ENCODE data around the gene SCYL3. TPM values are rescaled to one million over a fixed set of nuclear protein-coding genes. Genes with fewer than 3 reads are reported as not detected.

SCYL3 gene
- total RNA-seq, 1 donor: 12.7 TPM

DNA sequence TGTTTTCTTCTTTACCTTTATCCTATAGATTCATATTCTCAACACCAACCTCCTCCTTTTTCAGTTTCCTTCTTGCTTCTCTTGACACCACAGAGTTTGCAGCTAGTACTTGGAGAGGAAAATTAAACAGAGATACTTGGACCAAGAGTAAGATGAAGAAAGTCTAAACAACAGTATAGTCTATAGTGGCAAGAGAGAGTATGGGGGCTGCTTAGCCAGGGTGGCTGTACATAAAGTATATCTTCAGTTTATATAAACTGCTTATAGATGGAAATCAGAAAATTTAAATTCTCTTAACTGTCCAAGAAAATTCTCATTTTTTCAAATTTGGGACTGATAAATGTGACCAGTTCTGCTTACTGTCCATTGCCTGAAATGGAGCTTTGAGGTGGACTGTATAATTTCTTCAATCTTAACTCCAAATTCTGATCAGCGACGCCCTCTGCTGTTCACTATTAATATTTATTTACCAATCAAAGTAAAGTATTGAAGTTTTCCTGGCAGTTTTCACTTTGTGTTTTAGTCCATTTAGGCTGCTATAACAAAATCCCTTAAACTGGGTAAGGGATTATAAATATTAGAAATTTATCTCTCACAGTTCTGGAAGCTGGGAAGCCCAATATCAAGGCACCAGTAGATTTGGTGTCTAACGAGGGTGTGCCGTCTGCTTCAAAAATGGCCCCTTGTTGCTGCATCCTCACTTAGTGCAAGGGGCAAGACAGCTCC is 84.2 kb downstream of the SCYL3 start:
- DNase-seq (ENCODE audit: low read depth): peak; percentile 67
- TF ChIP-seq CTCF (IDR thresholded peaks at IDR 0.05; ENCODE audit: insufficient read depth, low read length): peak; percentile 32
- no peak overlapping the region for H3K4me3 ChIP-seq (ENCODE audit: low read depth, low read length)

- TF ChIP-seq CTCF (IDR thresholded peaks at IDR 0.05; ENCODE audit: insufficient read depth, low read length): no peak
- no peak for DNase-seq (ENCODE audit: low read depth)
- no peak overlapping the region for H3K4me3 ChIP-seq (ENCODE audit: low read depth, low read length)
Observed at GRCh38 chr1:169804941-169805340, 88.8 kb downstream of the SCYL3 start.

DNA sequence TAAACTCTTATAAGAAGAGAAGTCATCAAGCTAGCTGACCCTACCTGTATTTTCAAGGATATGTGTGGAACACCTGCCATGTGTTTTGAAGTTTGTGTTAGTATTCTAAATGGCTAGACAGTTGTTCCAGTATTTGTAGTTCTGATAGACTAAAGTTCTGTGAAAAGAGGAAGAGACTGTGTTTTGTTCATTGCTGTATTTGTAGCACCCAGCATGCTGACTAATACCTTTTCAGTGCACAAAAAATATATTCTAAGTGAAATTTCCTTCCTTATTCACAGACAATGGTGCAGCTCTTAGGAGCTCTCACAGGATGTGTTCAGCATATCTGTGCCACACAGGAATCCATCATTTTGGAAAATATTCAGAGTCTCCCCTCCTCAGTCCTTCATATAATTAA is 90.8 kb downstream of the SCYL3 start:
- no peak overlapping the region for H3K4me3 ChIP-seq (ENCODE audit: low read depth, low read length)
- DNase-seq (ENCODE audit: low read depth): no peak
- TF ChIP-seq CTCF (IDR thresholded peaks at IDR 0.05; ENCODE audit: insufficient read depth, low read length): no peak

Small RNA genes lying within 50 kb of the gene (small RNA-seq; reads per million reads assigned to genes)
- gene RN7SL333P: not detected

Other genes starting within 250 kb of the SCYL3 start
- gene SELL, start 182.3 kb downstream of the SCYL3 start, total RNA-seq (ENCODE audit: low replicate concordance): 0.27 and 2.5 TPM in 2 replicates
- not detected in 2 replicates for gene SELE, start 159.8 kb downstream of the SCYL3 start, total RNA-seq (ENCODE audit: low replicate concordance)
- gene METTL18, start 99.0 kb downstream of the SCYL3 start, total RNA-seq (ENCODE audit: low replicate concordance): 7.8 and 12.7 TPM in 2 replicates
- gene KIFAP3, start 180.8 kb upstream of the SCYL3 start, total RNA-seq (ENCODE audit: low replicate concordance): 39.8 and 47.3 TPM in 2 replicates